Right lobe of liver (tissue), 4 donors: Measurements from ENCODE around the gene PCDHGB4.

Experiments used
- CTCF ChIP-seq, 4 donors: fragments of 200-600 bp in 3 of 4; fragments of 450-650 bp in 1 of 4; IDR thresholded peaks; one replicate each; pipeline versions ENCODE4 v1.5.1 to v1.8.0; 2016 to 2022; ENCODE audit warnings: antibody characterized with exemption in 4 of 4, mild to moderate bottlenecking in 2 of 4
- POLR2A ChIP-seq: fragments of 450-650 bp; IDR thresholded peaks from one replicate; pipeline ENCODE4 v1.6.1; 2017; ENCODE audit warnings: antibody characterized with exemption, mild to moderate bottlenecking
- donor health status: DM: no; HTN: no; CAD: no.
- donor health status: DM: no; HTN: no; CAD: no.
- donor health status: DM: no; HTN: yes; CAD: no.

GRCh38 chr5:141366016-141366896 lies 21.2 kb upstream of the PCDHGB4 start:
- TF ChIP-seq CTCF (IDR thresholded peaks at IDR 0.05) = no peak
- TF ChIP-seq POLR2A = no peak
